CD4-positive, alpha-beta memory T cell (primary cell): ENCODE measurements around the gene NR1D1. TPM values are rescaled to one million over a fixed set of nuclear protein-coding genes. Genes with fewer than 3 reads are reported as not detected.

Experiments used
- CTCF ChIA-PET: fragments of 350-600 bp; sonication (Branson Sonifier 250); formaldehyde crosslinking; loops from one replicate; lab custom pipeline; 2021; ENCODE audit warnings: inconsistent platforms; ENCODE audit not compliant: partially characterized antibody; lab: Charles Lee
- POLR2A ChIA-PET: fragments of 350-600 bp; sonication (Branson Sonifier 250); formaldehyde crosslinking; loops from one replicate; lab custom pipeline; 2021; ENCODE audit not compliant: partially characterized antibody; lab: Charles Lee
- DNase-seq, 5 donors: peaks; one replicate each; pipeline versions ENCODE4 v3.0.0 to v3.0.0-alpha.2; 2020 to 2022; ENCODE audit warnings: mixed read lengths in 1 of 5
- H3K27ac ChIP-seq: one replicate; pipeline ENCODE4 v1.7.0; 2013; ENCODE audit warnings: low read depth, low read length
- H3K27me3 ChIP-seq: 2 replicates; pipeline ENCODE4 v1.7.0; 2013; ENCODE audit warnings: mild to moderate bottlenecking, low read length, moderate library complexity; ENCODE audit not compliant: insufficient read depth
- H3K36me3 ChIP-seq: 2 replicates; pipeline ENCODE4 v1.7.0; 2013; ENCODE audit warnings: mild to moderate bottlenecking, low read length, moderate library complexity; ENCODE audit not compliant: insufficient read depth
- H3K4me1 ChIP-seq: 2 replicates; pipeline ENCODE4 v1.7.0; 2013; ENCODE audit warnings: mild to moderate bottlenecking, low read length, moderate library complexity; ENCODE audit not compliant: insufficient read depth
- H3K4me3 ChIP-seq, 2 donors: one replicate each; pipeline ENCODE4 v1.7.0; 2013; ENCODE audit warnings: low read length in 2 of 2, mild to moderate bottlenecking in 1 of 2
- H3K9me3 ChIP-seq, 2 donors: one replicate each; pipeline ENCODE4 v1.7.0; 2013; ENCODE audit warnings: low read length in 2 of 2, control low read depth in 1 of 2; ENCODE audit not compliant: control insufficient read depth in 1 of 2
- H3K27ac Mint-ChIP-seq, 7 donors: one replicate each; pipeline ENCODE4 v1.8.0; 2020 to 2021; ENCODE audit warnings: mixed read lengths in 7 of 7, mild to moderate bottlenecking in 6 of 7, inconsistent platforms in 3 of 7, moderate library complexity in 3 of 7
- H3K27me3 Mint-ChIP-seq, 2 donors: one replicate each; pipeline ENCODE4 v1.8.0; 2020 to 2021; ENCODE audit warnings: mixed read lengths in 2 of 2
- H3K36me3 Mint-ChIP-seq, 2 donors: one replicate each; pipeline ENCODE4 v1.8.0; 2020 to 2021; ENCODE audit warnings: mixed read lengths in 2 of 2, inconsistent platforms in 1 of 2, mild to moderate bottlenecking in 1 of 2
- H3K4me1 Mint-ChIP-seq, 4 donors: one replicate each; pipeline ENCODE4 v1.8.0; 2020 to 2021; ENCODE audit warnings: mixed read lengths in 4 of 4, mild to moderate bottlenecking in 1 of 4
- H3K4me3 Mint-ChIP-seq, 8 donors: one replicate each; pipeline ENCODE4 v1.8.0; 2020 to 2021; ENCODE audit warnings: mixed read lengths in 8 of 8, mild to moderate bottlenecking in 7 of 8, moderate library complexity in 6 of 8, inconsistent platforms in 3 of 8
- H3K9me3 Mint-ChIP-seq, 8 donors: one replicate each; pipeline ENCODE4 v1.8.0; 2020 to 2021; ENCODE audit warnings: mixed read lengths in 8 of 8, mild to moderate bottlenecking in 5 of 8, inconsistent platforms in 3 of 8, moderate library complexity in 1 of 8
- intact Hi-C: fragments of 100-400 bp; cut with micrococcal nuclease; formaldehyde crosslinking; loops from one replicate; pipeline ENCODE4 v1.15.1; 2023
- polyA plus RNA-seq, 2 donors: library from polyadenylated mRNA; unstranded; fragments of 300-500 nt; fragmentation: Illumina TruSeq; gene quantifications; one replicate each; pipeline ENCODE4 v1.2.3, GENCODE V29; 2021
- total RNA-seq, 2 experiments: library from RNA; stranded (reverse); gene quantifications; one replicate each; pipeline ENCODE4 v1.2.3, GENCODE V29; 2021

The NR1D1 gene
- total and polyA plus RNA-seq, 4 experiments from 2014 or later: 5.7 to 15.1 (median 13.6) TPM

DNA sequence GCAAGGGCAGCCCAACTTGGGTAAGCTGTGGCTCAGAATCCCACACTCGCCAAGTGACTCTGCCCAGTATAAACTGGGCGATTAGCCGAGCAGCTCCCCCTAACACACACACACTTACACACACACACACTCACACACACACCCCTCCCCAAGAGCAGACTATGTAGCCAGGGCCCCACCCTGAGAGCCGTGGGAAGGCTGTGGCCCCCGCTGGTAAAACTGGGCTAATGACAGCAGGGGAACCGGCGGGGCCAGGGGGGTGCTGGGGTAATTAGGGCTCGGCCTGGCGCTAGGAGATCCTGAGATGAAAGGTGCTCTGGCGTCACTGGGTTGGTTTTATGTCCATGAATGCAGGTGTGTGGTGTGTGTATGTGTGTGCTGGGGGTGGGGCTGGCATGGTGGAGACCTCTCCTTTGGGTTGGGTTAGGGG is 38.8 kb downstream of the NR1D1 start:
- peaks cover 3% of the 10 kb centered on the region for H3K27me3 ChIP-seq
- DNase-seq: no peak
- no peak overlapping the region for H3K4me3 ChIP-seq
- H3K27ac ChIP-seq: no peak overlapping the region
- peaks cover 1 to 4% of the 10 kb centered on the region in 2 donors for H3K27me3 Mint-ChIP-seq
- H3K4me1 ChIP-seq: peaks cover 40% of the 10 kb centered on the region
- no peaks in the 10 kb centered on the region for H3K9me3 ChIP-seq
- ChIA-PET CTCF (interaction anchor here (0.8 to 26.4 kb wide), 9 partner anchors 8 to 130 kb away, joined by 4 to 543 read pairs (median 9); partner anchors contain the start of gene NR1D1), POLR2A (interaction anchor here (0.6 to 15.8 kb wide), 7 partner anchors 8 to 107 kb away, joined by 3 to 178 read pairs (median 4); partner anchors contain the start of genes CASC3 and MED24)
- peak overlapping the region; percentile 85 to 91 (median 88) for H3K4me3 Mint-ChIP-seq
- intact Hi-C loops: loop anchor here (1.0 kb wide), 2 partner anchors 25 to 52 kb away; no protein-coding TSS in a partner anchor
- no peaks in the 10 kb centered on the region for H3K36me3 ChIP-seq
- H3K9me3 Mint-ChIP-seq: no peaks in the 10 kb centered on the region
- H3K27ac Mint-ChIP-seq: peak overlapping the region in 6 of 7 donors; percentile 69 to 96 (median 88)
- peaks cover 27 to 44% (median 34%) of the 10 kb centered on the region in 4 donors for H3K4me1 Mint-ChIP-seq
- peaks cover 0 to 2% of the 10 kb centered on the region in 2 donors for H3K36me3 Mint-ChIP-seq

DNA sequence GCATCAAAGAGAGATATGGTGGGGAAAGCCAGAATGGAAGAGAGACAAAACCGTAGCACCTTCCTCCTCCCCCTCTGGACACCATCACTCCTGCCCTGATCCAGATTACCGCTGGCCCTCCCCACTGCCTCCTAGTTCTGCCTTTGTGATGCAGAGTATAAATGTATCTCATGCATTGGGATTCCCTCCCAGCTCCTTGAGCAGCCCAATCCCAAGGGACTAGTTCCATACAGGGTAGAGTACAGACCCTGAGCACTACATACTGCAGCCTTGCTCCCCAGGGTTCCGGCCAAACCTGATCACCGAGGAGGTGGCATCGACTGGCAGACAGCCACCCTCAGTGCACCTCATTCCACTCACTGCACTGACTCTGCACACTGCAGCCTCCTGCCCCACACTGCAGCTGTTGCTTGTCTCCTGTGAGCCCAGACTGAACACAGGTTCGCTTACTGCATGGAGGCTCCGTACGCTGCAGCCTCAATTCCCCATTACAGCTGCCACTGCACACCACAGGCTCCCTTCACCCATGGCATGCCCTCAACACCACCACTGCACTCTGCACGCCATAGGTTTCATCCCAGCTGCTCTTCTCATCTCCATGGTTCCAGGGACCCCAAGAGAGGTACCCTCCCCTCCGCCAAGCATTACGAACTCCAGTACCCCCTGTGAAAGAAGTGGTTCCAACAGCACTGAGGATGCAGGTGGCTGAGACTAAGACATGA is 39.3 kb downstream of the NR1D1 start:
- intact Hi-C loops: no loop called here
- Mint-ChIP-seq H3K27me3 (peaks cover 3 to 6% of the 10 kb centered on the region in 2 donors), H3K4me1 (peaks cover 25 to 38% (median 30%) of the 10 kb centered on the region in 4 donors), H3K36me3 (peaks cover 0 to 2% of the 10 kb centered on the region in 2 donors), H3K9me3 (no peaks in the 10 kb centered on the region), H3K4me3 (peak overlapping the region; percentile 85 to 91 (median 88)), H3K27ac (peak overlapping the region in 5 of 7 donors; percentile 22 to 89 (median 83))
- H3K9me3 ChIP-seq: no peaks in the 10 kb centered on the region
- no peak overlapping the region for H3K27ac ChIP-seq
- POLR2A ChIA-PET: interaction anchor here (1.1 to 15.8 kb wide), 4 partner anchors 14 to 79 kb away, joined by 3 to 178 read pairs (median 12); partner anchors contain the start of gene CASC3
- H3K27me3 ChIP-seq: peaks cover 3% of the 10 kb centered on the region
- H3K36me3 ChIP-seq: no peaks in the 10 kb centered on the region
- peaks cover 35% of the 10 kb centered on the region for H3K4me1 ChIP-seq
- CTCF ChIA-PET: interaction anchor here (1.1 to 26.4 kb wide), 9 partner anchors 12 to 130 kb away, joined by 3 to 543 read pairs (median 9); partner anchors contain the start of gene NR1D1
- DNase-seq: no peak
- H3K4me3 ChIP-seq: no peak overlapping the region

DNA sequence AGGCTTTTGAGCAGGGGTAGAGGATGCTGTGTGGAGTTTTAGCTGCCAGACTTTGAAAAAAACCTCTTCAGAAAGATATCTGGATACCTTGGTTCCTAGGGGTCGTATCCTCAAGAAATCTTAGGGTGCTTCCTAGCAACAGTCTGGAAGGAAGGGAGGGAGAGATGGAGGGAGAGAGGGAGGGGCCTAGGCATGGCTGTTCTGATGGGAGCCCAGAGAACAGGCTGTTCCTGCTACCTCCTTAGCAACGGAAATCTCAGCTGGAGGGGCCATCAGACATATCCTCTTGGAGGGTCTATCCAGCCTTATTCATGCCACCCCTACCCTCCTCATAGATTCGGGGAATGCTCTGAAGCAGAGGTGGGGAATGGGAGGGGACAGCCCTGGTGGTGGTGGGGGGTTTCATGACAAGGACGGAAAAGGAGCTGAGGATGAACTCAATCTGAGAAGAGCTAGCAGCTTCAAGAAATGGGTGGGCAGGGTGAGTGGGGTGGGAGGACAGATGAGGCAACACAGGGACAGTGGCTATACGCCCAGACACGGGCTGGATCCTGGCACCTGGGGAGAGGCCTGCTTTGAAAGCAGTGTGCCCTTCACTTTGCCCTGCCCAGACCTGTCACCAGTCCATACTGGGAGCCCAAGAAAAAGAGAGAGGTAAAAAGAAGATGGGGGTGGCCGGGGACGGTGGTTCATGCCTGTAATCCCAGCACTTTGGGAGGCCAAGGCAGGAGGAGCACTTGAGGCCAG is 40.5 kb downstream of the NR1D1 start:
- H3K9me3 ChIP-seq: no peaks in the 10 kb centered on the region
- no peak overlapping the region for H3K4me3 ChIP-seq
- no peaks in the 10 kb centered on the region for H3K9me3 Mint-ChIP-seq
- intact Hi-C loops: no loop called here
- peak overlapping the region in 2 of 8 donors; percentile 43 to 44 for H3K4me3 Mint-ChIP-seq
- CTCF ChIA-PET: interaction anchor here (0.6 to 26.4 kb wide), 9 partner anchors 10 to 47 kb away, joined by 3 to 543 read pairs (median 5); partner anchors contain the start of gene NR1D1
- peaks cover 19 to 29% (median 22%) of the 10 kb centered on the region in 4 donors for H3K4me1 Mint-ChIP-seq
- H3K27ac ChIP-seq: no peak overlapping the region
- H3K27me3 Mint-ChIP-seq: peaks cover 3 to 8% of the 10 kb centered on the region in 2 donors
- no peaks in the 10 kb centered on the region for H3K36me3 ChIP-seq
- peaks cover 24% of the 10 kb centered on the region for H3K4me1 ChIP-seq
- peak overlapping the region in 1 of 7 donors; percentile 52 for H3K27ac Mint-ChIP-seq
- peaks cover 0 to 2% of the 10 kb centered on the region in 2 donors for H3K36me3 Mint-ChIP-seq
- H3K27me3 ChIP-seq: peaks cover 3% of the 10 kb centered on the region
- POLR2A ChIA-PET: interaction anchor here (1.0 to 1.4 kb wide), 2 partner anchors 9 to 52 kb away, joined by 3 to 4 read pairs; no protein-coding TSS in a partner anchor
- no peak for DNase-seq

DNA sequence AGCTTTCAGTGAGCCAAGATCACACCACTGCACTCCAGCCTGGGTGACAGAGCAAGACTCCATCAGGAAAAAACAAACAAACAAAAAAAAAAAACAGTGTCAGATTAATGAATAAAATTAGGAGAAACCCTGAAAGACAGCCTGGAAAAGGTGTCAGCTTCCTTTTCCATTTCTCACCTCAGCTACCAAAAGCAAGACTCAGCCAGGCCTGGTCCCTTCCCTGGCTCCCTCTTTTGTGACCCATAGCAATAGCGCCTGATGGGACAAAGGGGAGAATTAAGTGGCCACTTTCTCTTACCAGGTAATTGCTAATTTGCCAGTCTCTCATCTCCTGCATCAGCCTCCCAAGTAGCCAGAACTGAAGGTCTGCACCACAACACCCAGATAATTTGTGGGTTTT is 41.5 kb downstream of the NR1D1 start:
- Histone ChIP-seq H3K36me3 (no peaks in the 10 kb centered on the region), H3K27ac (no peak overlapping the region), H3K9me3 (no peaks in the 10 kb centered on the region), H3K4me1 (peaks cover 18% of the 10 kb centered on the region), H3K4me3 (no peak overlapping the region), H3K27me3 (peaks cover 3% of the 10 kb centered on the region)
- Mint-ChIP-seq H3K9me3 (no peaks in the 10 kb centered on the region), H3K27ac (peak overlapping the region in 2 of 7 donors; percentile 4 to 22), H3K36me3 (peaks cover 4 to 5% of the 10 kb centered on the region in 2 donors), H3K27me3 (peaks cover 3 to 8% of the 10 kb centered on the region in 2 donors), H3K4me3 (no peak overlapping the region), H3K4me1 (peaks cover 10 to 28% (median 19%) of the 10 kb centered on the region in 4 donors)
- CTCF ChIA-PET: interaction anchor here (0.9 to 26.4 kb wide), 6 partner anchors 11 to 48 kb away, joined by 3 to 543 read pairs (median 6); partner anchors contain the start of gene NR1D1
- intact Hi-C loops: no loop called here
- POLR2A ChIA-PET: interaction anchor here (1.4 kb wide), 1 partner anchor 53 kb away, joined by 4 read pairs; no protein-coding TSS in a partner anchor
- DNase-seq: no peak

DNA sequence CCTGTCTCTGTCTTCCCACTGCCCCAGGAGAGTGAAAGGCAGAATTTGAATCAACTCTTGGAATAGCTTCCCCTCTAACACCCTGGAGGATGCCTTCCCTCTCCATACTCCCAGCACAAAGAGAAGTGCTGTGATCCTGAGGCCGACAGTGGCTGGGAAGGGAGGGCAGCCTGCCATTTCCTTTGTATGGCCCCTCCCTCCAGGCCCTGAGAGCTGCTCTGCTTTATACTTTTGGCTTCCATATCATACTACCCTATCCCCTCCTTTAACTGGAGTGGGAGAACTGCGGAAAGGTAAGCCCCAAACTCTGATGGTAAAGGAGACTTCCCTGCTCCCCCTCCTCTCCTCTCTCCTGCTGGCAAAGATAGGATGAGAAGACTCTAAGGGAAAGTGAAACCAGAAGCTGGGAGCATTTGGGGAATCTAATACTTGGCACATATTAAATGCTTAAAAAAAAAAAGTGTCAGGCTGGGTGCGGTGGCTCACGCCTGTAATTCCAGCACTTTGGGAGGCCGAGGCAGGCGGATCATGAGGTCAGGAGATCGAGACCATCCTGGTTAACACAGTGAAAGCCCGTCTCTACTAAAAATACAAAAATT is 42.1 kb downstream of the NR1D1 start:
- Mint-ChIP-seq H3K4me1 (peaks cover 14 to 27% (median 18%) of the 10 kb centered on the region in 4 donors), H3K4me3 (no peak overlapping the region), H3K36me3 (peaks cover 4 to 5% of the 10 kb centered on the region in 2 donors), H3K27ac (peak overlapping the region in 1 of 7 donors; percentile 42), H3K27me3 (peaks cover 3 to 8% of the 10 kb centered on the region in 2 donors), H3K9me3 (no peaks in the 10 kb centered on the region)
- intact Hi-C loops: no loop called here
- no peaks in the 10 kb centered on the region for H3K9me3 ChIP-seq
- peaks cover 3% of the 10 kb centered on the region for H3K27me3 ChIP-seq
- CTCF ChIA-PET: interaction anchor here (0.7 to 26.4 kb wide), 6 partner anchors 11 to 49 kb away, joined by 3 to 543 read pairs (median 6); partner anchors contain the start of gene NR1D1
- no peak overlapping the region for H3K27ac ChIP-seq
- peaks cover 17% of the 10 kb centered on the region for H3K4me1 ChIP-seq
- no peak overlapping the region for H3K4me3 ChIP-seq
- no peak for DNase-seq
- no peaks in the 10 kb centered on the region for H3K36me3 ChIP-seq
- POLR2A ChIA-PET: interaction anchor here (1.0 kb wide), 1 partner anchor 11 kb away, joined by 3 read pairs; no protein-coding TSS in a partner anchor

DNA sequence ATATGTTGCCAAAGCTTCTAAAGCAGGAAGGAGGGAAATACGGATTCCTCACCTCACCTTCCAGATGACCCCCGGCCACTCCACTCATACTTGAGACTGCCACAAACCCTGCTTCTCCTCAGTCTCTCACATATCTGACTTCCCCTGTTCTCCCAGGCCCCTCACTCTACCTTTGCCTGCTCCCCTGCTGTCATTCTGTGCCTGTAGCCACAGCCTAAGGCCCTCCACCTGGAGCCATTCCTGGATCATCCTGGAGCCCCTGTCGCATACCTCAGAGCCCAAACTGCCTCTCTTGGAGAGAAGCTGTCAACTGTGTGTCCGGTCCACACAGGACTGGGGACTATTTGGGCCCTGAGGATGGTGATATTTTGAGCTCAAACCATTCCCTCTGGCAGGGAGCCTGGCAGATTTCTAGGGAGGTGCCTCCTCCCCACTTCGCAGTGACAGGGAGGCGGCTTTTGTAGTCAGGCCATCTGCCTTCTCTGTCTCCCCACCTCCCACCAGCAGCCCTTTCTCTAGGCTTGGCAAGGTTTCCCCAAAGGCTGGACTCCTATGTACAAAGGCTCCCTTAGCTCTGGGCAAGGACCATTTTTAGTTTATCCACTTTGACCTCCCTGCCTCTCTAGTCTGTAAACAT is 43.9 kb downstream of the NR1D1 start:
- Histone ChIP-seq H3K9me3 (no peaks in the 10 kb centered on the region), H3K4me1 (peaks cover 13% of the 10 kb centered on the region), H3K27me3 (peaks cover 3% of the 10 kb centered on the region), H3K4me3 (no peak overlapping the region), H3K36me3 (peaks cover 6% of the 10 kb centered on the region), H3K27ac (no peak overlapping the region)
- H3K27me3 Mint-ChIP-seq: peaks cover 3 to 8% of the 10 kb centered on the region in 2 donors
- no peak for DNase-seq
- intact Hi-C loops: no loop called here
- ChIA-PET POLR2A (interaction anchor here (1.1 kb wide), 1 partner anchor 56 kb away, joined by 3 read pairs; no protein-coding TSS in a partner anchor), CTCF (interaction anchor here (1.2 to 26.4 kb wide), 4 partner anchors 18 to 112 kb away, joined by 3 to 543 read pairs (median 25); partner anchors contain the start of gene NR1D1)
- H3K9me3 Mint-ChIP-seq: no peaks in the 10 kb centered on the region
- no peak overlapping the region for H3K27ac Mint-ChIP-seq
- peaks cover 11 to 14% of the 10 kb centered on the region in 2 donors for H3K36me3 Mint-ChIP-seq
- H3K4me1 Mint-ChIP-seq: peaks cover 7 to 18% (median 14%) of the 10 kb centered on the region in 4 donors
- H3K4me3 Mint-ChIP-seq: peak overlapping the region in 1 of 8 donors; percentile 28
